ENCODE results near the gene OGDH. TPM values are rescaled to one million over a fixed set of nuclear protein-coding genes. Genes with fewer than 3 reads are reported as not detected.

Gene OGDH
- polyA plus RNA-seq, 4 donors: 66.8 to 136 (median 112) TPM

GRCh38 chr7:44645254-44645653, 38.8 kb downstream of the OGDH start:
- Histone ChIP-seq H3K27ac (ENCODE audit: low read depth in 1 of 3, low read length in 2 of 3) (no peak overlapping the region), H3K9me3 (ENCODE audit: control insufficient read depth in 2 of 2, insufficient read depth in 1 of 2, low read depth in 1 of 2, low read length in 1 of 2) (no peaks in the 10 kb centered on the region), H3K4me3 (ENCODE audit: low read depth in 1 of 3, low read length in 3 of 3) (no peak overlapping the region), H3K36me3 (ENCODE audit: control insufficient read depth in 3 of 3, insufficient read depth in 2 of 3, low read depth in 1 of 3, low read length in 3 of 3) (peaks cover 3 to 52% (median 12%) of the 10 kb centered on the region in 3 donors), H3K27me3 (ENCODE audit: control insufficient read depth in 3 of 3, insufficient read depth in 3 of 3, low read length in 3 of 3) (no peaks in the 10 kb centered on the region), H3K4me1 (ENCODE audit: control insufficient read depth in 3 of 3, insufficient read depth in 2 of 3, low read depth in 1 of 3, low read length in 2 of 3) (peaks cover 0 to 5% (median 0%) of the 10 kb centered on the region in 3 donors)
- DNase-seq (no peak), FAIRE-seq (no peak)
- WGBS, 3 donors: 92 to 93% (median 93%) methylated on average over 11 of the region's 11 CpGs

GRCh38 chr7:44645696-44646095, 39.3 kb downstream of the OGDH start:
- Histone ChIP-seq H3K27ac (ENCODE audit: low read depth in 1 of 3, low read length in 2 of 3) (no peak overlapping the region), H3K36me3 (ENCODE audit: control insufficient read depth in 3 of 3, insufficient read depth in 2 of 3, low read depth in 1 of 3, low read length in 3 of 3) (peaks cover 3 to 55% (median 12%) of the 10 kb centered on the region in 3 donors), H3K4me3 (ENCODE audit: low read depth in 1 of 3, low read length in 3 of 3) (no peak overlapping the region), H3K9me3 (ENCODE audit: control insufficient read depth in 2 of 2, insufficient read depth in 1 of 2, low read depth in 1 of 2, low read length in 1 of 2) (no peaks in the 10 kb centered on the region), H3K27me3 (ENCODE audit: control insufficient read depth in 3 of 3, insufficient read depth in 3 of 3, low read length in 3 of 3) (no peaks in the 10 kb centered on the region), H3K4me1 (ENCODE audit: control insufficient read depth in 3 of 3, insufficient read depth in 2 of 3, low read depth in 1 of 3, low read length in 2 of 3) (peaks cover 0 to under 1% (median 0%) of the 10 kb centered on the region in 3 donors)
- DNase-seq: no peak
- 84 to 97% (median 86%) methylated on average over 2 of the region's 2 CpGs for WGBS, 3 donors
- FAIRE-seq: no peak

GRCh38 chr7:44646176-44646920, 39.9 kb downstream of the OGDH start:
- FAIRE-seq: no peak
- DNase-seq: no peak
- H3K36me3 ChIP-seq (ENCODE audit: control insufficient read depth in 3 of 3, insufficient read depth in 2 of 3, low read depth in 1 of 3, low read length in 3 of 3): peaks cover 3 to 59% (median 12%) of the 10 kb centered on the region in 3 donors
- no peaks in the 10 kb centered on the region for H3K27me3 ChIP-seq (ENCODE audit: control insufficient read depth in 3 of 3, insufficient read depth in 3 of 3, low read length in 3 of 3)
- H3K9me3 ChIP-seq (ENCODE audit: control insufficient read depth in 2 of 2, insufficient read depth in 1 of 2, low read depth in 1 of 2, low read length in 1 of 2): no peaks in the 10 kb centered on the region
- H3K27ac ChIP-seq (ENCODE audit: low read depth in 1 of 3, low read length in 2 of 3): no peak overlapping the region
- WGBS, 3 donors: 84 to 90% (median 88%) methylated on average over 3 of the region's 3 CpGs
- H3K4me1 ChIP-seq (ENCODE audit: control insufficient read depth in 3 of 3, insufficient read depth in 2 of 3, low read depth in 1 of 3, low read length in 2 of 3): no peaks in the 10 kb centered on the region
- H3K4me3 ChIP-seq (ENCODE audit: low read depth in 1 of 3, low read length in 3 of 3): no peak overlapping the region

DNA sequence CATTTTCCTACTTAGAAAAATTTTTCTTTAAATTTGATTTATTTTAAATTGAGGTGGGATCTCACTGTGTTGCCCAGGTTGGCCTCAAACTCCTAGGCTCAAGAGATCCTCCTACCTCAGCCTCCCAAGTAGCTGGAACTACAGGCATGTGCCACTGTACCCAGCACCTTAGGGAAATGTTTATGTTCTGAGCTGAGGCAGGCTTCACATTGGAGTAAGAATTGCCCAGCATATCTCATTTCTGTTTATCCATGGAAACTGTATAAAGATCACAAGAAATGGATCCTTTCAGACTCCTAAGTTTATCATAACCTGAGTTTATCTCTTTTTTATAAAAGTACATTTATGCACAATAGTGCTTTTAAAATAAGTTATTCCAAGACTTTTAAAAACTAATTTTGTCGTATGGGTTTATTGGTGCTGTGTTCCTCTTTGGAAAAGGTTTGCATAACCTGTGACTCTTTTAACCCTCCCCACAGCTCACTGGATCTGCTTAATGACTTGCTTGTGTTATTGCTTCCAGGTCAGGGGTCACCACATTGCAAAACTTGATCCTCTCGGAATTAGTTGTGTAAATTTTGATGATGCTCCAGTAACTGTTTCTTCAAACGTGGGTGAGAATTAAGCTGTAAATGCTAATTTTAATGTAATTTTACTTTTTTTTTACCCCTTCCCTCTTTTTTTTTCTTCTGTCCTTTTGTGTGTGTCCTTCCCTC, 40.7 kb downstream of the OGDH start:
- peaks cover 3 to 64% (median 12%) of the 10 kb centered on the region in 3 donors for H3K36me3 ChIP-seq (ENCODE audit: control insufficient read depth in 3 of 3, insufficient read depth in 2 of 3, low read depth in 1 of 3, low read length in 3 of 3)
- H3K4me1 ChIP-seq (ENCODE audit: control insufficient read depth in 3 of 3, insufficient read depth in 2 of 3, low read depth in 1 of 3, low read length in 2 of 3): no peaks in the 10 kb centered on the region
- H3K27me3 ChIP-seq (ENCODE audit: control insufficient read depth in 3 of 3, insufficient read depth in 3 of 3, low read length in 3 of 3): no peaks in the 10 kb centered on the region
- H3K27ac ChIP-seq (ENCODE audit: low read depth in 1 of 3, low read length in 2 of 3): no peak overlapping the region
- WGBS, 3 donors: 77 to 83% (median 79%) methylated on average over 3 of the region's 3 CpGs
- no peak for DNase-seq
- no peak for FAIRE-seq
- no peak overlapping the region for H3K4me3 ChIP-seq (ENCODE audit: low read depth in 1 of 3, low read length in 3 of 3)
- no peaks in the 10 kb centered on the region for H3K9me3 ChIP-seq (ENCODE audit: control insufficient read depth in 2 of 2, insufficient read depth in 1 of 2, low read depth in 1 of 2, low read length in 1 of 2)

GRCh38 chr7:44647981-44648714, 41.7 kb downstream of the OGDH start:
- Histone ChIP-seq H3K36me3 (ENCODE audit: control insufficient read depth in 3 of 3, insufficient read depth in 2 of 3, low read depth in 1 of 3, low read length in 3 of 3) (peaks cover 6 to 71% (median 12%) of the 10 kb centered on the region in 3 donors), H3K27me3 (ENCODE audit: control insufficient read depth in 3 of 3, insufficient read depth in 3 of 3, low read length in 3 of 3) (no peaks in the 10 kb centered on the region), H3K27ac (ENCODE audit: low read depth in 1 of 3, low read length in 2 of 3) (no peak overlapping the region), H3K4me1 (ENCODE audit: control insufficient read depth in 3 of 3, insufficient read depth in 2 of 3, low read depth in 1 of 3, low read length in 2 of 3) (no peaks in the 10 kb centered on the region), H3K4me3 (ENCODE audit: low read depth in 1 of 3, low read length in 3 of 3) (no peak overlapping the region), H3K9me3 (ENCODE audit: control insufficient read depth in 2 of 2, insufficient read depth in 1 of 2, low read depth in 1 of 2, low read length in 1 of 2) (no peaks in the 10 kb centered on the region)
- DNase-seq: no peak
- WGBS, 3 donors: 94 to 97% (median 94%) methylated on average over 4 of the region's 4 CpGs
- no peak for FAIRE-seq

DNA sequence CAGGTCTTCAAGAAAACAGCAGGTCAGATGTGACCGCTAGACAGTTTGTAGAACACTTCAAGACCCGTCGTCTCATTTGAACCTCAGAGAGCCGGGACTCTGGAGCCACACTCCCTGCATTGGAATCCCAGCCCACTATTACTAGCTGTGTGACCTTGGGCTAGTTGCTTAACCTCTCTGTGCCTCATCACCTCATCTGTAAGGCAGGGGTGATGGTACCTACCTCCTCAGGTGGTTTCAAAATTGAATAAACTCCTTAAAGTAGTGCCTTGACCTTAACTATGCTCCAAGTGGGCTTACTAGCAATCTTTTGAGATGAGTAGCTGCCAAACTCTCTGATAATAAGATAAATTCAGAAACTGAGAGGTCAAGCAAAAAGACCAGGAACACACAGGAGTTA, 43.8 kb downstream of the OGDH start:
- no peak overlapping the region for H3K4me3 ChIP-seq (ENCODE audit: low read depth in 1 of 3, low read length in 3 of 3)
- H3K27ac ChIP-seq (ENCODE audit: low read depth in 1 of 3, low read length in 2 of 3): no peak overlapping the region
- H3K27me3 ChIP-seq (ENCODE audit: control insufficient read depth in 3 of 3, insufficient read depth in 3 of 3, low read length in 3 of 3): no peaks in the 10 kb centered on the region
- H3K9me3 ChIP-seq (ENCODE audit: control insufficient read depth in 2 of 2, insufficient read depth in 1 of 2, low read depth in 1 of 2, low read length in 1 of 2): no peaks in the 10 kb centered on the region
- WGBS, 3 donors: 97 to 98% (median 98%) methylated on average over 4 of the region's 4 CpGs
- H3K4me1 ChIP-seq (ENCODE audit: control insufficient read depth in 3 of 3, insufficient read depth in 2 of 3, low read depth in 1 of 3, low read length in 2 of 3): no peaks in the 10 kb centered on the region
- FAIRE-seq: no peak
- DNase-seq: no peak
- H3K36me3 ChIP-seq (ENCODE audit: control insufficient read depth in 3 of 3, insufficient read depth in 2 of 3, low read depth in 1 of 3, low read length in 3 of 3): peaks cover 9 to 73% (median 16%) of the 10 kb centered on the region in 3 donors

- Histone ChIP-seq H3K4me1 (ENCODE audit: control insufficient read depth in 3 of 3, insufficient read depth in 2 of 3, low read depth in 1 of 3, low read length in 2 of 3) (no peaks in the 10 kb centered on the region), H3K36me3 (ENCODE audit: control insufficient read depth in 3 of 3, insufficient read depth in 2 of 3, low read depth in 1 of 3, low read length in 3 of 3) (peaks cover 9 to 71% (median 19%) of the 10 kb centered on the region in 3 donors), H3K27me3 (ENCODE audit: control insufficient read depth in 3 of 3, insufficient read depth in 3 of 3, low read length in 3 of 3) (no peaks in the 10 kb centered on the region), H3K27ac (ENCODE audit: low read depth in 1 of 3, low read length in 2 of 3) (no peak overlapping the region), H3K9me3 (ENCODE audit: control insufficient read depth in 2 of 2, insufficient read depth in 1 of 2, low read depth in 1 of 2, low read length in 1 of 2) (no peaks in the 10 kb centered on the region), H3K4me3 (ENCODE audit: low read depth in 1 of 3, low read length in 3 of 3) (no peak overlapping the region)
- 74 to 78% (median 76%) methylated on average over 5 of the region's 5 CpGs for WGBS, 3 donors
- DNase-seq (no peak), FAIRE-seq (no peak)
Observed at GRCh38 chr7:44650772-44651171, 44.3 kb downstream of the OGDH start.

GRCh38 chr7:44652535-44652934, 46.1 kb downstream of the OGDH start:
- no peaks in the 10 kb centered on the region for H3K9me3 ChIP-seq (ENCODE audit: control insufficient read depth in 2 of 2, insufficient read depth in 1 of 2, low read depth in 1 of 2, low read length in 1 of 2)
- H3K4me3 ChIP-seq (ENCODE audit: low read depth in 1 of 3, low read length in 3 of 3): no peak overlapping the region
- DNase-seq: no peak
- peaks cover 9 to 62% (median 31%) of the 10 kb centered on the region in 3 donors for H3K36me3 ChIP-seq (ENCODE audit: control insufficient read depth in 3 of 3, insufficient read depth in 2 of 3, low read depth in 1 of 3, low read length in 3 of 3)
- H3K27me3 ChIP-seq (ENCODE audit: control insufficient read depth in 3 of 3, insufficient read depth in 3 of 3, low read length in 3 of 3): no peaks in the 10 kb centered on the region
- FAIRE-seq: no peak
- no peaks in the 10 kb centered on the region for H3K4me1 ChIP-seq (ENCODE audit: control insufficient read depth in 3 of 3, insufficient read depth in 2 of 3, low read depth in 1 of 3, low read length in 2 of 3)
- no peak overlapping the region for H3K27ac ChIP-seq (ENCODE audit: low read depth in 1 of 3, low read length in 2 of 3)
- WGBS, 3 donors: 91 to 97% (median 95%) methylated on average over 5 of the region's 5 CpGs
